DND-41 (cell line): ENCODE results near the gene HARS2.
"Not testable (repeated sequence)": the region's sequence is repeated elsewhere in the genome, so short reads cannot be mapped to it uniquely, and the experiment has no call there.

Experiments
- ATAC-seq: fragments of 200-7000 bp; cut with Tn5 transposase; 3 replicates; pipeline ENCODE4 v1.9.1; 2021; ENCODE audit warnings: low read depth; ENCODE audit not compliant: insufficient read depth
- DNase-seq: peaks from one replicate; pipeline ENCODE4 v3.0.0-alpha.2; 2020
- H2AFZ ChIP-seq: 2 replicates; pipeline ENCODE4 v1.6.0; 2012; ENCODE audit warnings: low read depth, low read length
- H3K27ac ChIP-seq: 2 replicates; pipeline ENCODE4 v1.5.1; 2012; ENCODE audit warnings: low read length, inconsistent platforms
- H3K27me3 ChIP-seq: fragments of 200-600 bp; sonication (generic); 2 replicates; pipeline ENCODE4 v1.6.0; 2012; ENCODE audit warnings: low read length, mild to moderate bottlenecking, inconsistent platforms; ENCODE audit not compliant: insufficient read depth, poor library complexity
- H3K36me3 ChIP-seq: 2 replicates; pipeline ENCODE4 v1.5.1; 2012; ENCODE audit warnings: low read length, inconsistent platforms; ENCODE audit not compliant: insufficient read depth
- H3K4me1 ChIP-seq: 2 replicates; pipeline ENCODE4 v1.5.1; 2012; ENCODE audit warnings: mild to moderate bottlenecking, low read length; ENCODE audit not compliant: insufficient read depth
- H3K4me2 ChIP-seq: 2 replicates; pipeline ENCODE4 v1.6.0; 2012; ENCODE audit warnings: mild to moderate bottlenecking, moderate library complexity, low read length, inconsistent platforms; ENCODE audit not compliant: insufficient read depth
- H3K4me3 ChIP-seq, 2 experiments: fragments of 200-600 bp in 1 of 2; shearing (Covaris generic) in 1 of 2; 2 replicates each; pipeline ENCODE4 v1.5.1; 2012 to 2016; ENCODE audit warnings: inconsistent platforms in 2 of 2, low read length in 2 of 2, mild to moderate bottlenecking in 2 of 2, low read depth in 1 of 2, moderate library complexity in 1 of 2
- H3K79me2 ChIP-seq: 2 replicates; pipeline ENCODE4 v1.6.0; 2012; ENCODE audit warnings: low read length, inconsistent platforms; ENCODE audit not compliant: insufficient read depth
- H3K9ac ChIP-seq: 2 replicates; pipeline ENCODE4 v1.6.0; 2012; ENCODE audit warnings: low read depth, mild to moderate bottlenecking, inconsistent platforms, low read length, moderate library complexity
- H3K9me3 ChIP-seq: 2 replicates; pipeline ENCODE4 v1.5.1; 2012; ENCODE audit warnings: low read length, moderate library complexity, mild to moderate bottlenecking, inconsistent platforms; ENCODE audit not compliant: insufficient read depth, severe bottlenecking
- H4K20me1 ChIP-seq: 2 replicates; pipeline ENCODE4 v1.6.0; 2012; ENCODE audit warnings: low read length; ENCODE audit not compliant: insufficient read depth
- CTCF ChIP-seq: IDR thresholded peaks from 2 replicates; pipeline ENCODE4 v1.5.1; 2012; ENCODE audit warnings: borderline replicate concordance, low read length, moderate library complexity, mild to moderate bottlenecking; ENCODE audit not compliant: poor library complexity, severe bottlenecking; ENCODE audit errors: extremely low read depth
- EZH2 ChIP-seq: IDR thresholded peaks from 3 replicates; pipeline ENCODE4 v1.6.1; 2012; ENCODE audit warnings: borderline replicate concordance, low read depth, mild to moderate bottlenecking, moderate library complexity, low read length, inconsistent platforms; ENCODE audit not compliant: severe bottlenecking

Gene HARS2

GRCh38 chr5:140710899-140711552, 19.8 kb downstream of the HARS2 start:
- peak; percentile 84 for ATAC-seq
- H3K27ac ChIP-seq, result peak overlapping the region; percentile 85
- H2AFZ ChIP-seq, result peak overlapping the region; percentile 96
- peak overlapping the region; percentile 97 for H3K4me2 ChIP-seq
- H3K4me1 ChIP-seq, result peaks cover 26% of the 10 kb centered on the region
- DNase-seq, result peak; percentile 88
- peak overlapping the region; percentile 78 to 99; a peak in 3 of 4 replicates for H3K4me3 ChIP-seq
- H3K36me3 ChIP-seq, result peaks cover 12% of the 10 kb centered on the region; the same call in 1 of the 2 replicates
- H3K79me2 ChIP-seq, result no peaks in the 10 kb centered on the region
- H3K27me3 ChIP-seq, result no peaks in the 10 kb centered on the region
- no peak for TF ChIP-seq CTCF
- TF ChIP-seq EZH2, result no peak
- H3K9ac ChIP-seq, result peak overlapping the region; percentile 61
- no peaks in the 10 kb centered on the region for H4K20me1 ChIP-seq
- H3K9me3 ChIP-seq, result no peaks in the 10 kb centered on the region

- H3K4me1 ChIP-seq, result peaks cover 26% of the 10 kb centered on the region
- peaks cover 6% of the 10 kb centered on the region; the same call in 1 of the 2 replicates for H3K36me3 ChIP-seq
- H3K4me3 ChIP-seq, result peak overlapping the region; percentile 78 to 99; a peak in 2 of 4 replicates
- no peak overlapping the region; the same call in 1 of the 2 replicates for H3K9ac ChIP-seq
- H3K27me3 ChIP-seq, result no peaks in the 10 kb centered on the region
- H3K4me2 ChIP-seq, result peak overlapping the region; percentile 97
- no peaks in the 10 kb centered on the region for H3K9me3 ChIP-seq
- no peak overlapping the region for H2AFZ ChIP-seq
- TF ChIP-seq CTCF (no peak), EZH2 (no peak)
- DNase-seq (no peak), ATAC-seq (no peak)
- H3K79me2 ChIP-seq, result no peaks in the 10 kb centered on the region
- H3K27ac ChIP-seq, result no peak overlapping the region
- H4K20me1 ChIP-seq, result no peaks in the 10 kb centered on the region
These were observed 20.5 kb downstream of the HARS2 start for GRCh38 chr5:140711794-140712193.

GRCh38 chr5:140713562-140714094, 22.4 kb downstream of the HARS2 start:
- Histone ChIP-seq H4K20me1 (no peaks in the 10 kb centered on the region), H3K9ac (no peak overlapping the region), H3K27me3 (no peaks in the 10 kb centered on the region), H3K36me3 (no peaks in the 10 kb centered on the region), H3K27ac (no peak overlapping the region), H3K4me1 (peaks cover 26% of the 10 kb centered on the region), H3K9me3 (no peaks in the 10 kb centered on the region), H3K4me3 (no peak overlapping the region), H3K4me2 (no peak overlapping the region), H2AFZ (no peak overlapping the region), H3K79me2 (no peaks in the 10 kb centered on the region)
- no peak for TF ChIP-seq CTCF
- no peak for TF ChIP-seq EZH2
- DNase-seq (no peak), ATAC-seq (no peak)

- not testable (repeated sequence) for H3K27ac ChIP-seq, H3K9me3 ChIP-seq, H3K4me3 ChIP-seq, H2AFZ ChIP-seq, H3K4me1 ChIP-seq, H3K79me2 ChIP-seq, H3K4me2 ChIP-seq, H3K9ac ChIP-seq, H3K27me3 ChIP-seq, H3K36me3 ChIP-seq, ATAC-seq, H4K20me1 ChIP-seq, DNase-seq
These were observed 25.0 kb downstream of the HARS2 start for GRCh38 chr5:140716238-140716637.
